HG03095 (cell line): Measurements from ENCODE around the gene DCC.

Experiments used
- ATAC-seq: cut with Tn5 transposase; IDR thresholded peaks from one replicate; pipeline ENCODE4 v1.9.1; 2021; ENCODE audit warnings: moderate library complexity; ENCODE audit not compliant: unreplicated experiment

Gene DCC

DNA sequence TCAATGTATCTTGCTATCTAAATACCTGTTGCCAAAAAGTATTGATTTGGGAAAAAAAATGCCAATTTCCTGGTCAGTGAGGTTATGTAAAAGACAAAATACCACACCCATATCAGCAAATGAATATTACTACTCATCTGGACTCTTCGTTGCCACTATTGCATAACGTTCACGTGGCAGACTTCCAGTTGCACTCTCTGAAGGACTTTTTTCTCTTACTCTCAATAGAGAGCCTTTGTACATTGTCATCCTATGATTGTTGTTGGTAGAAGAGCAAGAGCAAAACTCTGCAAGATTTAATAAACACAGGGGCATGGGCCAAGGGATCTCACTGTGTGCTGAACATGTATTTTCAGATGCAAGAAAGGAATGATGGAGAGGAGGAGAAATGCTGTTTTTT, 1194.7 kb downstream of the DCC start:
- ATAC-seq, result no peak

DNA sequence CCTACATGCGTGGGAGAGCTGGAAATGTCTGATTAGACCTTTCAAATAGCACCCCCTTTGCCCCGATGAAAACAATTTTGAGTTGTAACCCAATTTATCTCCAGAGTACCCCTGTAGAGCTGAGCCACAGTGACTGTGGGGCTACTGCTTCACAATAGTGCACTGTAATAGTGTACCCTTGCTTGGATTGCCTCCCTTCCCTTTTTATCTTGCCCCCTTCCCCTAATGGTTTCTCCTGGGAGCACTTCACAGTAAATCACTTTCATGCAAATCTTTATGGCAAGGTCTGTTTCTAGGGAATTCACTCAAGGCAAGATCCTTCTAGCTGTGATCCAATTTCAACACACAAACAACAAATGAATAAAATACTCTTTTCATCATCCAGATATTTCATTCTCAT, 1196.9 kb downstream of the DCC start:
- no peak for ATAC-seq

DNA sequence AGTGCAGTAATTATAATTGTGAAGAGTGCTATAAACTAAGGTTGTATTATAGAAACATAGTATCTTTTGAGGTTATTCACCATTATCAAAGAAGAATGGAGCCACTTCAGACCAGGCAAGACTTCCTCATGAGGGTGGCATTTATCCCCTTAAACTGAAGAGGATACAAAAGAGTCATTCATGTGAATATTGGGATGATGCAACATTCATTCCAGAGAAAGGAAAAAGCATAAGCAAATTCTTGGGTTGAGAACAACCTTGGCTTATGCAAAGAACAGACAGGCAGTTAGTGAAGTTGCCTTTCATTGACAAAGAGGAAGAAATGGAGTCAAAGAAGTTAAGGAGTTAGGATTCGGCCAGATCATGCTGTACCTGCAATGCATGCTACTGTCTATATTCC, 1201.9 kb downstream of the DCC start:
- no peak for ATAC-seq

DNA sequence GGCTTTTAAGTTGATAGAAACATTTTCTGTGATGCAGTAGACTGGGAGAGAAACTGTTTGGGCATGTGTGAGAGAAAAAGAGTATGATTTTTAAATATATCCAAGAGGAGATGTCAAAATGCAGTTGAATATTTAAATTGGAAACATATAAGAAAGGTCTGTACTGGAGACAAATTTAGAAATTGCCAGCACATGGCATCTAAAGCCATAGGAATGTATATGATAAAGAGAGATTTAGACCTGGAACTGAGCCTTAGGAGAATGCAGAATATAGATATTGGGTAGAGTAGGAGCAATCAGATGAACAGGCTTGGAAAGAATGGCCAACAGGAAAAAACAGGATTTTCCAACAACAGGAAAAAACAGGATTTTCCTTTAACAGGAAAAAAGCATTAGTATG, 1203.7 kb downstream of the DCC start:
- ATAC-seq, result no peak

DNA sequence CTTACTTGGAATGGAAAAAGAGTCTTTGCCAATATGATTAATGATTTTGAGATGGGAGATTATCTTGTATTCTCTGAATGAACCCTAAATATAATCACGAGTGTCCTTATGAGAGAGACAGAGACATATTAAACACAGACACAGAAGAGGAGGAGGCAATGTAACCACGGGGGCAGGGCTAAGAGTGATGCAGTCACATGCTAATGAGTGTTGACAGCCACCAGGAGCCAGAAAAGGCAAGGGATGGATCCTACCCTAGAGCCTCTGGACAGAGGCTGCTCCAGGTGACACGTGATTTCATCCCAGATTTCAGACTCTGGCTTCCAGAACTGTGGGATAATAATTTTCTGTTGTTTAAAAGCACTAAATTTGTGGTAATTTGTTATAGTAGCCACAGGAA, 1204.9 kb downstream of the DCC start:
- ATAC-seq, result no peak

DNA sequence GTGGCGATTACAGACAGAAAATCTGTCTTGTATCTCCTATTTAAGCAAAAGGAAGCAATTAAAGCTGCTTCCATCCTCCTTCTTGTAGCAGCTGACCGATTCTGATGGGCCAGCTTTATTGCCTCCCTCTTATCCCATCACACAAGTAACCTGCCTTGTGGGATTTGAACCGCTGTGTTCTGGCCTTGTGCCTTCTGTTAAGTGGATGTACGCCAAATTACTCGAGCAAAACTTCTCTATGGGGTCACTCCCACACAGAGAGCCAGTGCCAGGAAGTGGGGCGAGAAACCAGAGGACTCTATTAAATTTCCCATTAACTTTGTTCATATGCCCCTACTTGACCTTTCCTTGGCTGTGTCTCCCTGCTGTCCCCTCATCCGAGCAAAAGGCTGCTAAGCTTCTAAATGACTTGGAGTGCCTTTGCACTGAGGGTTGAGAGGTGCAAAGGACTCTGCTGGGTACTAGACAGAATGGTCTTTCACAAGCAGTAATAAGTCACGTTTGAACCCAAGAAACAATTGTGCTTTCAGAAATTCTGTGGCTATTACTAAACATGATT, 1212.0 kb downstream of the DCC start:
- no peak for ATAC-seq

DNA sequence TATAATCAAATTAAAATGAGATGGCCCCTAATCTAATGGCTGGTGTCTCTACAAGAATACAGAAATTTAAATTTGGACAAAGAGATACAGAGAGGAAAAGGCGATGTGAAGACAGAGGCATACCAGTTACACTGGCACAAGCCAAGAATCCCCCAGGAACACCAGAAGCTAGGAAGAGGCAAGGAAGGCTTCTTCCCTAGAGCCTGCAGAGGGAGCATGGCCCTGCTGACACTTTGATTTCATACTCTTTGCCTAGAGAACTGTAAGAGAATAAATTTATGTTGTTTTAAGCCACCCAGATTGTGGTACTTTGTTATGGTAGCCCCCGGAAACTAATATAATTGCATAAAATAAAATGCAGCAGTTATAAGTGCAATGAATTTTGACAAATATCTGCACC, 1213.0 kb downstream of the DCC start:
- no peak for ATAC-seq

DNA sequence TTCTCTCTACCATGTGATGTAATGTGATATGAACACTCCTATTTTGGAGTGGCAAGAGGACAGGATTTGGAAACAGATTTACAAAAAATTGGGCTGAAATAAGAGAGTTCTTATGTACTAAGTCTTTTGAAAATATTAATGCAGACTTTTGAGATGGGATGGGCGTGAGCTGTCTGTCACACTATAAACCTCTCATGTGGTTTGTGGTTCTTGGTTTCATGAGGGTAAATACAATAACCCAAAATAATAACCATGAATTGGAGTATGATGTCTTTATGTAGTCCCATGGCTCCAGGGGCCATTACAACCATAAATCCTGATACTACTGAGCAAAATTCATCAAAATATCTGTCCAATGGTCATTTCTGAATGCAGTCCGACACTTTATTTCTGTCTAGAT, 1216.5 kb downstream of the DCC start:
- no peak for ATAC-seq

DNA sequence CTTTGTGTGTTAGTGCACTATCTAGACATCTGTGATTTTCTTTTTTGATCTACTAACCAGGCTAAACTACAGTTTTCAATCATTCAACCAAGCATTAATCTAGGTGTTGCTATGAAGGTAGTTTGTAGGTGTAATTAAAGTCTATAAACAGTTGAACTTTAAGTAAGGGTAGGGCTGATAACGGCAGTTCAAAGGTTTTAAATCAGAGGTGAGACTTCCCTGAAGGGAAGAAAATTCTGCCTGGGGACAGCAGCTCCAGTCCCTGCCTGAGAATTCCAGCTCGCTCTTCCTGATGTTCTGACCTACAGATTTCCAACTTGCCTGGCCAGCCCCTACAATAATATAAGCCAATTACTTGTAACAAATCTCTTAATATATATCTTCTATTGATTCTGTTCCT, 1220.5 kb downstream of the DCC start:
- no peak for ATAC-seq

DNA sequence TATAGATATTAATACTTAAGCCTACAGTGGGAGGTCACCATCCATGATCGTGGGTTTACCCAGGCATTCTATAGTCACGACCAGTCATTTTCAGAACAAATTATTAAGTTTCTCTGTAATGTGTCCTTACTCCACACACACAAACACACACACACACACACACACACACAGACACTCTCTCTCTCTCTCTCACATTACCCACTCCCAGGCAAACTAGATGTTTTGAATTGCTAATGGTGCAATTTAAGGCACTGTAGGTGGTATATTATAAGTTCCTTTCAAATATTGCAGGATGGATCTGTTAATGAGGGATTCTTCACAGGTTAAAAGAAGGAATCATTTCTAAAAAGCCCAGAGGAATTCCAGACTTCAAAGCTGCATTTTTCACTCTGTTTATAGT, 1226.6 kb downstream of the DCC start:
- no peak for ATAC-seq

DNA sequence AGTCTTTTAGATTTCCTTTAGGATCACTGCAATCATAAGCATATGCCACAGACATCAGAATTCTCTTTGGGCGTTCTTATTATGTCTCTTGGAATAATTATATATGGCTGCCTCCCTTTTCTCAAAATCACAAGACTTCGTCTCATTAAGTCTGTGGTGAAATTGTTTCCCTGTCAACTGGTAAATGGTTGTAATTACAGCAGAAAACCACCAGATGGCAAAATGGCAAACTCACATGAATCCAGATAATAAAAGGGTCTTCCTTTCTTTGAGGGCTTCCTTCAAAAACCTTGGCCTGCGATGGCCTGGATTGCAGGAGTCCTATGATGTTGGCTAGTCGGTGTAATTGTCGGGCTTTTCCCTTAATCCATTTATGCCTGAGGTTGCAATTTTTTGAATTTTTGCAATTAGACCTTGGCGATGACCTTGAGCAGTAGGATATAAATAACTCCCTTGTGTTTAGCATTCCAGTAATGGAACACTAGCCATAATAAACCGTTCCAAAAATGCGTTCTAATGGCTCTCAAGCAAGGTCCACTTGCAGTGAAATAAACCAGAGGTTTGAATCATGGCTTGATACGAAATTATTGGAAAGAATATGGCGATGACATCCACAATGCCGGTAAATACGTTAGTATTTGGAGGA, 1228.1 kb downstream of the DCC start:
- ATAC-seq, result no peak
